ENCODE results near the gene BASP1.

DNA sequence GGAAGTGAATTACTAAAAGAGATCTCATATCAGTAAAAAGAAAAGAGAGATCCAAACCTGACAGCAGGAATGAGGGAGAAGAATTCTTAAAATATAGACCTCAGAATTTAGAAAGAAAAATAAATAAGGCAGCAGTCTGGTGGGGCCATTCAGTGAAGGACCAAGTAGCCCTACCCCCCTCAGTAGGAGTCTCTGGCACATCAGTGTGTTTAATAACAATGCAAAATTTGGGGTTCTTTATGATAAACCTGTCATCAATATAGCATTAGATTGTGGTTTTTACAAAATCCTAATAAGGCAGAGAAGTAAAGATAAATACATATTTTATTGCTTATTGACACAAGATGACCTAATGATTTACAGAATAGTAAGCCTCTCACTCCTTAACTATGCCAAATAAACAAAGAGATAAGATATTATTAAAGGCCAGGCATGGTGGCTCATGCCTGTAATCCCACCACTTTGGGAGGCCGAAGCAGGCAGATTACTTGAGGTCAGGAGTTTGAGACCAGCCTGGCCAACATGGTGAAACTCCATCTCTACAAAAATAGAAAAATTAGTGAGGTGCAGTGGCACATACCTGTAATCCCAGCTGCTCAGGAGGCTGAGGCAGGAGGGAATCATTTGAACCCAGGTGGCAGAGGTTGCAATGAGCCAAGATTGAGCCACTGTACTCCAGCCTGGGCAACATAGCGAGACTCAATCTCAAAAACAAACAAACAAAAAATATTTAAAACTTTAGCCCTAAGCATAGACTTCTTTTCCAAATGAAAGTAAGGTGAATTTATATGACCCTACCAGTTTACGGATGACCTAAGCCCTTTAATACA, 108.6 kb downstream of the BASP1 start:
- TF ChIP-seq, protein P1, sequence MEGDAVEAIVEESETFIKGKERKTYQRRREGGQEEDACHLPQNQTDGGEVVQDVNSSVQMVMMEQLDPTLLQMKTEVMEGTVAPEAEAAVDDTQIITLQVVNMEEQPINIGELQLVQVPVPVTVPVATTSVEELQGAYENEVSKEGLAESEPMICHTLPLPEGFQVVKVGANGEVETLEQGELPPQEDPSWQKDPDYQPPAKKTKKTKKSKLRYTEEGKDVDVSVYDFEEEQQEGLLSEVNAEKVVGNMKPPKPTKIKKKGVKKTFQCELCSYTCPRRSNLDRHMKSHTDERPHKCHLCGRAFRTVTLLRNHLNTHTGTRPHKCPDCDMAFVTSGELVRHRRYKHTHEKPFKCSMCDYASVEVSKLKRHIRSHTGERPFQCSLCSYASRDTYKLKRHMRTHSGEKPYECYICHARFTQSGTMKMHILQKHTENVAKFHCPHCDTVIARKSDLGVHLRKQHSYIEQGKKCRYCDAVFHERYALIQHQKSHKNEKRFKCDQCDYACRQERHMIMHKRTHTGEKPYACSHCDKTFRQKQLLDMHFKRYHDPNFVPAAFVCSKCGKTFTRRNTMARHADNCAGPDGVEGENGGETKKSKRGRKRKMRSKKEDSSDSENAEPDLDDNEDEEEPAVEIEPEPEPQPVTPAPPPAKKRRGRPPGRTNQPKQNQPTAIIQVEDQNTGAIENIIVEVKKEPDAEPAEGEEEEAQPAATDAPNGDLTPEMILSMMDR (IDR thresholded peaks at IDR 0.05): no peak
- TF ChIP-seq POLR2A (IDR thresholded peaks at IDR 0.05): no peak
- TF ChIP-seq POLR2AphosphoS5 (IDR thresholded peaks at IDR 0.05): no peak
